OCI-LY1 (cell line): ENCODE measurements around the gene SFMBT2.

ENCODE experiments used
- H2AFZ ChIP-seq: fragments of 200-600 bp; sonication (generic), shearing (Covaris generic); 2 replicates; pipeline ENCODE4 v1.6.0; 2014; ENCODE audit warnings: antibody characterized with exemption, mild to moderate bottlenecking, low read length
- H3F3A ChIP-seq: fragments of 200-600 bp; sonication (generic), shearing (Covaris generic); 2 replicates; pipeline ENCODE4 v1.6.0; 2014; ENCODE audit warnings: mild to moderate bottlenecking, antibody characterized with exemption, low read length, moderate library complexity; ENCODE audit not compliant: insufficient read depth
- H3K27ac ChIP-seq: fragments of 200-600 bp; sonication (generic); 2 replicates; pipeline ENCODE4 v1.5.1; 2014; ENCODE audit warnings: low read length, mixed run types, mild to moderate bottlenecking, low read depth; ENCODE audit not compliant: poor library complexity, severe bottlenecking
- H3K27me3 ChIP-seq: fragments of 200-600 bp; sonication (generic); 2 replicates; pipeline ENCODE4 v1.6.0; 2014; ENCODE audit warnings: antibody characterized with exemption, mild to moderate bottlenecking, low read length, moderate library complexity; ENCODE audit not compliant: insufficient read depth
- H3K36me3 ChIP-seq: fragments of 200-600 bp; sonication (generic); 2 replicates; pipeline ENCODE4 v1.6.1; 2014; ENCODE audit warnings: mild to moderate bottlenecking, antibody characterized with exemption, low read length, moderate library complexity, mixed read lengths; ENCODE audit not compliant: insufficient read depth
- H3K4me1 ChIP-seq: fragments of 200-600 bp; sonication (generic); 2 replicates; pipeline ENCODE4 v1.5.1; 2014; ENCODE audit warnings: mild to moderate bottlenecking, low read length, moderate library complexity; ENCODE audit not compliant: insufficient read depth, severe bottlenecking
- H3K4me2 ChIP-seq: fragments of 200-600 bp; sonication (generic), shearing (Covaris generic); 2 replicates; pipeline ENCODE4 v1.6.1; 2014; ENCODE audit warnings: low read length
- H3K4me3 ChIP-seq: fragments of 200-600 bp; sonication (generic); 2 replicates; pipeline ENCODE4 v1.5.1; 2014; ENCODE audit warnings: low read length, low read depth, mild to moderate bottlenecking, mixed read lengths; ENCODE audit not compliant: poor library complexity, severe bottlenecking
- H3K79me2 ChIP-seq: fragments of 200-600 bp; shearing (Covaris generic); 2 replicates; pipeline ENCODE4 v1.6.1; 2016; ENCODE audit warnings: mixed run types, low read length, mixed read lengths; ENCODE audit not compliant: insufficient read depth
- H3K9ac ChIP-seq: fragments of 200-600 bp; sonication (generic), shearing (Covaris generic); 2 replicates; pipeline ENCODE4 v1.6.1; 2014; ENCODE audit warnings: mild to moderate bottlenecking, low read length, mixed read lengths
- H3K9me2 ChIP-seq: fragments of 200-600 bp; sonication (generic), shearing (Covaris generic); 2 replicates; pipeline ENCODE4 v1.6.1; 2014; ENCODE audit warnings: low read depth, mild to moderate bottlenecking, low read length, mixed read lengths
- H3K9me3 ChIP-seq: fragments of 200-600 bp; shearing (Covaris generic); 2 replicates; pipeline ENCODE4 v1.6.1; 2014; ENCODE audit warnings: low read length, mixed read lengths
- H4K20me1 ChIP-seq: fragments of 200-600 bp; sonication (generic), shearing (Covaris generic); 2 replicates; pipeline ENCODE4 v1.6.0; 2016; ENCODE audit warnings: mild to moderate bottlenecking, low read length; ENCODE audit not compliant: insufficient read depth
- CTCF ChIP-seq: fragments of 200-600 bp; sonication (generic), shearing (Covaris generic); IDR thresholded peaks from 2 replicates; pipeline ENCODE4 v1.5.1; 2017; ENCODE audit warnings: mild to moderate bottlenecking, antibody characterized with exemption, low read length, moderate library complexity, mixed read lengths
- EZH2 ChIP-seq: fragments of 200-600 bp; sonication (generic), shearing (Covaris generic); IDR thresholded peaks from 2 replicates; pipeline ENCODE4 v1.8.0; 2017; ENCODE audit warnings: borderline replicate concordance, mixed run types, mild to moderate bottlenecking, antibody characterized with exemption, low read length, moderate library complexity, mixed read lengths

The SFMBT2 gene

DNA sequence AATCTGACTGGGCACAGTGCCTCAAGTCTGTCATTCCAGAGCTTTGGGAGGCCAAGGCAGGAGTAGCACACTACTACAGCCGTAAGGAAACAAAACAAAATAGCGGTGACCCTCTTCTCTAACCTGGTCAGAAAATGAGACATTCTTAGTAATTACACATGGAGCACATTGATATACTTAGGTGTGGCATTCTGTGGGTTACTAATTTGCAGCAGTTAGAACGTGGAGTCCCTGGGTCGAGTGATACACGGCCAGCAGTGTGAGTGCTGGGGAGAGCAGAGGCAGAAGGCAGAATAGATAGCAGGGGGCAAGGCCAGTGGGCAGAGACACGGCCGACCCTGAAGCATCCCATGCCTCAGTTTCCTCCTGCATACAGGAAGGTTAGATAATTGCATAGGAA is 28.9 kb upstream of the SFMBT2 start:
- H4K20me1 ChIP-seq = no peaks in the 10 kb centered on the region
- H3K27me3 ChIP-seq = no peaks in the 10 kb centered on the region
- no peak overlapping the region for H3K4me2 ChIP-seq
- H3K27ac ChIP-seq = no peak overlapping the region
- H3K9me3 ChIP-seq = no peaks in the 10 kb centered on the region
- H3K36me3 ChIP-seq = no peaks in the 10 kb centered on the region
- TF ChIP-seq EZH2 (no peak), CTCF (no peak)
- no peaks in the 10 kb centered on the region for H3K79me2 ChIP-seq
- H3K4me1 ChIP-seq = peaks cover 35% of the 10 kb centered on the region
- no peak overlapping the region for H3K4me3 ChIP-seq
- no peaks in the 10 kb centered on the region for H3F3A ChIP-seq
- no peaks in the 10 kb centered on the region for H3K9me2 ChIP-seq
- no peak overlapping the region for H3K9ac ChIP-seq
- no peak overlapping the region for H2AFZ ChIP-seq

GRCh38 chr10:7438196-7438986 is 27.6 kb upstream of the SFMBT2 start:
- Histone ChIP-seq H3K36me3 (no peaks in the 10 kb centered on the region), H3K27me3 (no peaks in the 10 kb centered on the region), H2AFZ (0 out of 2 replicates have a peak overlapping the region, but pooled peaks have one; percentile 42), H3K9ac (peak overlapping the region; percentile 14; the same call in 1 of the 2 replicates), H3K4me1 (peaks cover 34% of the 10 kb centered on the region), H3K79me2 (no peaks in the 10 kb centered on the region), H4K20me1 (no peaks in the 10 kb centered on the region), H3K4me3 (no peak overlapping the region), H3F3A (no peaks in the 10 kb centered on the region), H3K9me2 (no peaks in the 10 kb centered on the region), H3K4me2 (peak overlapping the region; percentile 28; the same call in 1 of the 2 replicates), H3K9me3 (no peaks in the 10 kb centered on the region), H3K27ac (no peak overlapping the region)
- no peak for TF ChIP-seq EZH2
- no peak for TF ChIP-seq CTCF

- no peaks in the 10 kb centered on the region for H3F3A ChIP-seq
- H3K9me2 ChIP-seq = no peaks in the 10 kb centered on the region
- H2AFZ ChIP-seq = no peak overlapping the region
- no peaks in the 10 kb centered on the region for H3K79me2 ChIP-seq
- H3K4me1 ChIP-seq = peaks cover 36% of the 10 kb centered on the region
- H4K20me1 ChIP-seq = no peaks in the 10 kb centered on the region
- no peak for TF ChIP-seq EZH2
- TF ChIP-seq CTCF = no peak
- H3K36me3 ChIP-seq = no peaks in the 10 kb centered on the region
- H3K27me3 ChIP-seq = no peaks in the 10 kb centered on the region
- peaks cover 5% of the 10 kb centered on the region for H3K9me3 ChIP-seq
- no peak overlapping the region for H3K27ac ChIP-seq
- H3K9ac ChIP-seq = no peak overlapping the region
- H3K4me3 ChIP-seq = no peak overlapping the region
- no peak overlapping the region for H3K4me2 ChIP-seq
Measured at GRCh38 chr10:7436490-7437100, 25.8 kb upstream of the SFMBT2 start.
